Measurements from ENCODE around the gene LIFR.
A peak's percentile ranks its signal among the peaks of the same experiment; 100 is the strongest.

Gene LIFR

GRCh38 chr5:38456657-38457399, 99.6 kb downstream of the LIFR start:
- H3K4me3 ChIP-seq (ENCODE audit: low read depth, low read length) = no peak overlapping the region
- DNase-seq (ENCODE audit: low read depth, low spot score) = no peak
- in situ Hi-C loops (cut with HindIII; ENCODE audit: low sequenced_read_pairs) = no loop called here
- TF ChIP-seq CTCF (IDR thresholded peaks at IDR 0.05; ENCODE audit: low read depth, low read length) = no peak

- in situ Hi-C loops (cut with HindIII; ENCODE audit: low sequenced_read_pairs) = no loop called here
- no peak overlapping the region for H3K4me3 ChIP-seq (ENCODE audit: low read depth, low read length)
- no peak for TF ChIP-seq CTCF (IDR thresholded peaks at IDR 0.05; ENCODE audit: low read depth, low read length)
- DNase-seq (ENCODE audit: low read depth, low spot score) = no peak
Measured at GRCh38 chr5:38455796-38456330, 100.6 kb downstream of the LIFR start.

- no peak for TF ChIP-seq CTCF (IDR thresholded peaks at IDR 0.05; ENCODE audit: low read depth, low read length)
- no peak overlapping the region for H3K4me3 ChIP-seq (ENCODE audit: low read depth, low read length)
- DNase-seq (ENCODE audit: low read depth, low spot score) = no peak
- in situ Hi-C loops (cut with HindIII; ENCODE audit: low sequenced_read_pairs) = no loop called here
Measured at GRCh38 chr5:38453921-38454320, 102.5 kb downstream of the LIFR start.

- in situ Hi-C loops (cut with HindIII; ENCODE audit: low sequenced_read_pairs) = no loop called here
- TF ChIP-seq CTCF (IDR thresholded peaks at IDR 0.05; ENCODE audit: low read depth, low read length) = no peak
- DNase-seq (ENCODE audit: low read depth, low spot score) = peak; percentile 25
- no peak overlapping the region for H3K4me3 ChIP-seq (ENCODE audit: low read depth, low read length)
Measured at GRCh38 chr5:38453506-38453905, 102.9 kb downstream of the LIFR start.

- no peak for DNase-seq (ENCODE audit: low read depth, low spot score)
- no peak for TF ChIP-seq CTCF (IDR thresholded peaks at IDR 0.05; ENCODE audit: low read depth, low read length)
- no peak overlapping the region for H3K4me3 ChIP-seq (ENCODE audit: low read depth, low read length)
- in situ Hi-C loops (cut with HindIII; ENCODE audit: low sequenced_read_pairs) = no loop called here
Measured at GRCh38 chr5:38452201-38452600, 104.2 kb downstream of the LIFR start.

- H3K4me3 ChIP-seq (ENCODE audit: low read depth, low read length) = no peak overlapping the region
- DNase-seq (ENCODE audit: low read depth, low spot score) = no peak
- in situ Hi-C loops (cut with HindIII; ENCODE audit: low sequenced_read_pairs) = no loop called here
- no peak for TF ChIP-seq CTCF (IDR thresholded peaks at IDR 0.05; ENCODE audit: low read depth, low read length)
Measured at GRCh38 chr5:38451074-38451725, 105.2 kb downstream of the LIFR start.

Measured in astrocyte of the spinal cord (primary cell).